IMR-90 (cell line): ENCODE results near the gene PCMTD2. TPM values are rescaled to one million over a fixed set of nuclear protein-coding genes. Genes with fewer than 3 reads are reported as not detected.

Experiments
- ATAC-seq: fragments of 200-7000 bp; cut with Tn5 transposase; 2 replicates; pipeline ENCODE4 v1.9.1; 2020; ENCODE audit warnings: low read depth, mild to moderate bottlenecking, moderate library complexity
- BruUV-seq: library from RNA; stranded (reverse); fragments of 400-500 nt; replicated peaks from 2 replicates; lab custom pipeline; 2021; lab: Mats Ljungman, UMichigan
- CTCF ChIA-PET: fragments of 300-600 bp; formaldehyde crosslinking; extraction: SDS; loops from one replicate; lab custom pipeline; 2021; ENCODE audit warnings: antibody characterized with exemption; lab: Yijun Ruan, JAX
- POLR2A ChIA-PET: fragments of 300-600 bp; sonication (Branson Sonifier 250); formaldehyde crosslinking; loops from one replicate; lab custom pipeline; 2022; ENCODE audit warnings: antibody characterized with exemption; ENCODE audit not compliant: unreplicated experiment; lab: Charles Lee
- DNase-seq: peaks from one replicate; pipeline ENCODE4 v3.0.0; 2013
- H2AFZ ChIP-seq: replicated peaks from 2 replicates; pipeline ENCODE3; 2013; ENCODE audit warnings: low read length, mild to moderate bottlenecking; ENCODE audit not compliant: poor library complexity
- H2AK5ac ChIP-seq: 2 replicates; pipeline ENCODE4 v1.6.1; 2013; ENCODE audit warnings: low read depth, low read length, inconsistent platforms
- H2AK9ac ChIP-seq: replicated peaks from 2 replicates; pipeline ENCODE3; 2013; ENCODE audit warnings: mild to moderate bottlenecking, low read depth, low read length, moderate library complexity; ENCODE audit not compliant: poor library complexity
- H2BK120ac ChIP-seq: 2 replicates; pipeline ENCODE4 v1.6.1; 2013; ENCODE audit warnings: low read depth, low read length, inconsistent platforms
- H2BK15ac ChIP-seq: 3 replicates; pipeline ENCODE4 v1.6.1; 2013; ENCODE audit warnings: low read depth, low read length, inconsistent platforms
- H2BK20ac ChIP-seq: 2 replicates; pipeline ENCODE4 v1.6.1; 2013; ENCODE audit warnings: low read depth, mild to moderate bottlenecking, inconsistent platforms, low read length, moderate library complexity
- H2BK5ac ChIP-seq: 2 replicates; pipeline ENCODE4 v1.6.1; 2013; ENCODE audit warnings: mild to moderate bottlenecking, low read depth, low read length, inconsistent platforms; ENCODE audit not compliant: poor library complexity, severe bottlenecking
- H3K14ac ChIP-seq: replicated peaks from 2 replicates; pipeline ENCODE4 v1.6.1; 2013; ENCODE audit warnings: low read depth, low read length, inconsistent platforms
- H3K18ac ChIP-seq: 2 replicates; pipeline ENCODE4 v1.6.1; 2013; ENCODE audit warnings: low read depth, low read length, control low read depth
- H3K23ac ChIP-seq: 2 replicates; pipeline ENCODE4 v1.6.1; 2013; ENCODE audit warnings: low read depth, low read length, inconsistent platforms
- H3K27ac ChIP-seq: 2 replicates; pipeline ENCODE4 v1.5.1; 2013; ENCODE audit warnings: mild to moderate bottlenecking, control low read depth, low read length; ENCODE audit not compliant: insufficient read depth
- H3K27me3 ChIP-seq: 2 replicates; pipeline ENCODE4 v1.6.1; 2013; ENCODE audit warnings: low read length; ENCODE audit not compliant: control insufficient read depth, insufficient read depth
- H3K36me3 ChIP-seq: 2 replicates; pipeline ENCODE4 v1.6.1; 2013; ENCODE audit warnings: low read length, mixed read lengths; ENCODE audit not compliant: control insufficient read depth, insufficient read depth
- H3K4ac ChIP-seq: 2 replicates; pipeline ENCODE4 v1.6.1; 2013; ENCODE audit warnings: low read depth, low read length, inconsistent platforms
- H3K4me1 ChIP-seq: 2 replicates; pipeline ENCODE4 v1.6.1; 2013; ENCODE audit warnings: low read length, mixed read lengths; ENCODE audit not compliant: control insufficient read depth, insufficient read depth
- H3K4me2 ChIP-seq: 2 replicates; pipeline ENCODE4 v1.6.1; 2013; ENCODE audit warnings: low read depth, mild to moderate bottlenecking, control low read depth, low read length, moderate library complexity
- H3K4me3 ChIP-seq: 2 replicates; pipeline ENCODE4 v1.5.1; 2013; ENCODE audit warnings: low read depth, mild to moderate bottlenecking, control low read depth, low read length, moderate library complexity; ENCODE audit not compliant: insufficient read depth
- H3K56ac ChIP-seq: 2 replicates; pipeline ENCODE4 v1.6.1; 2013; ENCODE audit warnings: low read length, inconsistent platforms; ENCODE audit not compliant: insufficient read depth; ENCODE audit errors: extremely low read depth
- H3K79me1 ChIP-seq, 2 experiments: 2 replicates each; pipeline ENCODE4 v1.6.1; 2013; ENCODE audit warnings: low read length in 2 of 2, inconsistent platforms in 1 of 2, low read depth in 1 of 2
- H3K9ac ChIP-seq: 2 replicates; pipeline ENCODE4 v1.6.1; 2013; ENCODE audit warnings: low read depth, low read length, control low read depth
- H3K9me1 ChIP-seq: 2 replicates; pipeline ENCODE4 v1.6.1; 2013; ENCODE audit warnings: low read length, inconsistent platforms; ENCODE audit not compliant: insufficient read depth
- H3K9me3 ChIP-seq: 2 replicates; pipeline ENCODE4 v1.6.1; 2013; ENCODE audit warnings: low read length; ENCODE audit not compliant: control insufficient read depth, insufficient read depth
- H4K20me1 ChIP-seq: 2 replicates; pipeline ENCODE4 v1.6.1; 2013; ENCODE audit warnings: low read length, inconsistent platforms; ENCODE audit not compliant: insufficient read depth
- H4K5ac ChIP-seq: 2 replicates; pipeline ENCODE4 v1.6.1; 2013; ENCODE audit warnings: mild to moderate bottlenecking, low read depth, low read length, control low read depth
- H4K8ac ChIP-seq, 2 experiments: 2 replicates each; pipeline ENCODE4 v1.6.1; 2013; ENCODE audit warnings: low read depth in 2 of 2, low read length in 2 of 2, control low read depth in 1 of 2, inconsistent platforms in 1 of 2
- H4K91ac ChIP-seq: 2 replicates; pipeline ENCODE4 v1.6.1; 2013; ENCODE audit warnings: low read depth, low read length, inconsistent platforms; ENCODE audit not compliant: insufficient read depth
- CEBPB ChIP-seq: IDR thresholded peaks from 2 replicates; pipeline ENCODE4 v1.6.1; 2012; ENCODE audit warnings: low read depth, low read length, improper control_type of control experiment
- CHD1 ChIP-seq: IDR thresholded peaks from 2 replicates; pipeline ENCODE4 v1.6.1; 2012; ENCODE audit warnings: low read depth, low read length, improper control_type of control experiment
- FOS ChIP-seq: fragments of 150-350 bp; IDR thresholded peaks from 2 replicates; pipeline ENCODE4 v1.6.1; 2016; ENCODE audit warnings: low read depth, low read length
- MAZ ChIP-seq: IDR thresholded peaks from 2 replicates; pipeline ENCODE4 v1.6.1; 2012; ENCODE audit warnings: low read depth, mild to moderate bottlenecking, low read length, improper control_type of control experiment, moderate library complexity, borderline replicate concordance
- RCOR1 ChIP-seq: IDR thresholded peaks from 2 replicates; pipeline ENCODE4 v1.6.1; 2012; ENCODE audit warnings: mild to moderate bottlenecking, low read length, improper control_type of control experiment; ENCODE audit not compliant: insufficient replicate concordance
- USF2 ChIP-seq: fragments of 150-350 bp; IDR thresholded peaks from 2 replicates; pipeline ENCODE4 v1.6.1; 2017; ENCODE audit warnings: mild to moderate bottlenecking, antibody characterized with exemption, low read length, low read depth
- WGBS, 2 experiments: methylation state at CpG; one replicate each; pipeline versions ENCODE4 v1.1.5 to v1.1.7; 2013; ENCODE audit warnings: missing lambda C conversion rate in 2 of 2; ENCODE audit not compliant: insufficient read length in 1 of 2; ENCODE audit errors: extremely low coverage in 2 of 2; 5-methylcytosine and 5-hydroxymethylcytosine counted together
- dilution Hi-C: fragments of 300-500 bp; cut with HindIII; formaldehyde crosslinking; loops from one replicate; pipeline ENCODE4 v1.14.3; 2018; ENCODE audit warnings: low sequenced_read_pairs; ENCODE audit not compliant: unreplicated experiment
- in situ Hi-C: fragments of 300-500 bp; cut with MboI; formaldehyde crosslinking; loops from 3 replicates; pipeline ENCODE4 v1.14.3; 2019; ENCODE audit warnings: low sequenced_read_pairs, inconsistent platforms, mixed read lengths
- intact Hi-C: fragments of 100-400 bp; cut with micrococcal nuclease; formaldehyde crosslinking; loops from 2 replicates; pipeline ENCODE4 v1.10.0; 2022
- polyA plus RNA-seq, 3 experiments: library from polyadenylated mRNA; depleted of rRNA; stranded (reverse); fragments of >200 nt; gene quantifications; 2 replicates each; pipeline ENCODE4 v1.2.3, GENCODE V29; 2012; ENCODE audit warnings: low replicate concordance in 1 of 3
- total RNA-seq: library from RNA; depleted of rRNA; stranded (reverse); fragments of >200 nt; gene quantifications from 2 replicates; pipeline ENCODE4 v1.2.3, GENCODE V29; 2012
- TF ChIP-seq, protein P1 (sequence below): fragments of 150-350 bp; IDR thresholded peaks from 2 replicates; pipeline ENCODE4 v1.6.1; 2016; ENCODE audit warnings: low read depth, mild to moderate bottlenecking, low read length, moderate library complexity, borderline replicate concordance

Gene PCMTD2
- total and polyA plus RNA-seq, 2 of the 4 experiments (the other 2 are of a cell fraction), result 23.6 to 28.3 TPM

- H3K56ac ChIP-seq, result no peak overlapping the region
- no peak overlapping the region for H3K4ac ChIP-seq
- no peak overlapping the region for H2BK20ac ChIP-seq
- peaks cover 7% of the 10 kb centered on the region for H3K36me3 ChIP-seq
- no peaks in the 10 kb centered on the region for H4K20me1 ChIP-seq
- no peak overlapping the region for H3K14ac ChIP-seq
- dilution Hi-C loops (no loop called here), intact Hi-C loops (no loop called here), in situ Hi-C loops (no loop called here)
- no peak for DNase-seq
- no peaks in the 10 kb centered on the region for H3K79me1 ChIP-seq
- H3K9me3 ChIP-seq, result no peaks in the 10 kb centered on the region
- CTCF ChIA-PET, result no interaction called here
- H2AFZ ChIP-seq, result no peak overlapping the region
- no peak overlapping the region for H4K5ac ChIP-seq
- POLR2A ChIA-PET, result no interaction called here
- no peak for ATAC-seq
- no peak overlapping the region for H3K23ac ChIP-seq
- no peak overlapping the region for H2BK5ac ChIP-seq
- no peak overlapping the region for H4K8ac ChIP-seq
- no peaks in the 10 kb centered on the region for H3K4me1 ChIP-seq
- no peak overlapping the region for H2AK5ac ChIP-seq
- H3K9me1 ChIP-seq, result no peaks in the 10 kb centered on the region; the same call in 1 of the 2 replicates
- no peak overlapping the region for H3K9ac ChIP-seq
- no peak overlapping the region for H3K4me2 ChIP-seq
- no peak overlapping the region for H3K18ac ChIP-seq
- H2AK9ac ChIP-seq, result no peak overlapping the region
- H3K27me3 ChIP-seq, result peaks cover under 1% of the 10 kb centered on the region; the same call in 1 of the 2 replicates
- H2BK120ac ChIP-seq, result no peak overlapping the region
- 100% methylated on average over 1 of the region's 10 CpGs; no CpG with 5 or more reads in 1 of the 2 experiments for WGBS, 2 experiments
- no peak overlapping the region for H3K4me3 ChIP-seq
- no peak overlapping the region for H2BK15ac ChIP-seq
- no peak overlapping the region for H4K91ac ChIP-seq
- no peak overlapping the region for H3K27ac ChIP-seq
- BruUV-seq, result no TSS peak
- TF ChIP-seq, protein P1, sequence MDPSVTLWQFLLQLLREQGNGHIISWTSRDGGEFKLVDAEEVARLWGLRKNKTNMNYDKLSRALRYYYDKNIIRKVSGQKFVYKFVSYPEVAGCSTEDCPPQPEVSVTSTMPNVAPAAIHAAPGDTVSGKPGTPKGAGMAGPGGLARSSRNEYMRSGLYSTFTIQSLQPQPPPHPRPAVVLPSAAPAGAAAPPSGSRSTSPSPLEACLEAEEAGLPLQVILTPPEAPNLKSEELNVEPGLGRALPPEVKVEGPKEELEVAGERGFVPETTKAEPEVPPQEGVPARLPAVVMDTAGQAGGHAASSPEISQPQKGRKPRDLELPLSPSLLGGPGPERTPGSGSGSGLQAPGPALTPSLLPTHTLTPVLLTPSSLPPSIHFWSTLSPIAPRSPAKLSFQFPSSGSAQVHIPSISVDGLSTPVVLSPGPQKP, result no peak
- TF ChIP-seq FOS (no peak), USF2 (no peak), RCOR1 (no peak), CEBPB (no peak), MAZ (no peak), CHD1 (no peak)
Observed at GRCh38 chr20:64277571-64278316, 22.2 kb downstream of the PCMTD2 start.
